ENCODE results near the gene FXYD6.
A peak's percentile ranks its signal among the peaks of the same experiment; 100 is the strongest.

The FXYD6 gene

DNA sequence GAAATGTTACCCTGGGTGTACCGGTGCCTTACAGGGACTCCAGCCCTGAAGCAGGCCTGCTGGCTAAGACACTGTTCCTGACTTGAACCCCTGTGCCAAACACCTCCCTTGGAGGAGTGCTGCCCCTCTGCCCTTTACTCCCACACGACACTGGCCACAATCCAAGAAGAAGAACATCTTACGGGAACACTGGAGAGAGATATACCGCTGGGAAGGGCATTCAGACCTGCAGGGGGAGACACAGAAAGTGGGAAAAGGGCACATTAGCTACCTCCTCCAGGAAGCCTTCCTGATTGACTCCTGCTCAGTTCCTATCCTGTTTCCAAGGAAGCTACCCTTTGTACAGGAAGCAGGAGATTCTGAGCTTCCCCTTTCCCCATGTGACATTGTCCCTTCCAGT is 34.1 kb upstream of the FXYD6 start:
- no peak overlapping the region for H3K27ac ChIP-seq
- H3K9ac ChIP-seq = no peak overlapping the region
- no peak overlapping the region for H3K4me3 ChIP-seq (IDR thresholded peaks at IDR 0.05; ENCODE audit: insufficient read depth, low read depth, low read length)
- no peaks in the 10 kb centered on the region for H3K79me2 ChIP-seq (ENCODE audit: insufficient read depth, low read depth)
- no peaks in the 10 kb centered on the region for H3K36me3 ChIP-seq (ENCODE audit: insufficient read depth)
- no peaks in the 10 kb centered on the region for H3K27me3 ChIP-seq (ENCODE audit: insufficient read depth, low read depth)
- no peak overlapping the region for H3K4me2 ChIP-seq
- peaks cover 8% of the 10 kb centered on the region for H3K4me1 ChIP-seq (ENCODE audit: low read depth, poor library complexity, severe bottlenecking)
- H2AFZ ChIP-seq (ENCODE audit: low read depth) = no peak overlapping the region
- H4K20me1 ChIP-seq (ENCODE audit: insufficient read depth) = no peaks in the 10 kb centered on the region
- TF ChIP-seq, protein P1, sequence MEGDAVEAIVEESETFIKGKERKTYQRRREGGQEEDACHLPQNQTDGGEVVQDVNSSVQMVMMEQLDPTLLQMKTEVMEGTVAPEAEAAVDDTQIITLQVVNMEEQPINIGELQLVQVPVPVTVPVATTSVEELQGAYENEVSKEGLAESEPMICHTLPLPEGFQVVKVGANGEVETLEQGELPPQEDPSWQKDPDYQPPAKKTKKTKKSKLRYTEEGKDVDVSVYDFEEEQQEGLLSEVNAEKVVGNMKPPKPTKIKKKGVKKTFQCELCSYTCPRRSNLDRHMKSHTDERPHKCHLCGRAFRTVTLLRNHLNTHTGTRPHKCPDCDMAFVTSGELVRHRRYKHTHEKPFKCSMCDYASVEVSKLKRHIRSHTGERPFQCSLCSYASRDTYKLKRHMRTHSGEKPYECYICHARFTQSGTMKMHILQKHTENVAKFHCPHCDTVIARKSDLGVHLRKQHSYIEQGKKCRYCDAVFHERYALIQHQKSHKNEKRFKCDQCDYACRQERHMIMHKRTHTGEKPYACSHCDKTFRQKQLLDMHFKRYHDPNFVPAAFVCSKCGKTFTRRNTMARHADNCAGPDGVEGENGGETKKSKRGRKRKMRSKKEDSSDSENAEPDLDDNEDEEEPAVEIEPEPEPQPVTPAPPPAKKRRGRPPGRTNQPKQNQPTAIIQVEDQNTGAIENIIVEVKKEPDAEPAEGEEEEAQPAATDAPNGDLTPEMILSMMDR (conservative IDR thresholded peaks at IDR 0.05; ENCODE audit: low read depth, low read length) = no peak

DNA sequence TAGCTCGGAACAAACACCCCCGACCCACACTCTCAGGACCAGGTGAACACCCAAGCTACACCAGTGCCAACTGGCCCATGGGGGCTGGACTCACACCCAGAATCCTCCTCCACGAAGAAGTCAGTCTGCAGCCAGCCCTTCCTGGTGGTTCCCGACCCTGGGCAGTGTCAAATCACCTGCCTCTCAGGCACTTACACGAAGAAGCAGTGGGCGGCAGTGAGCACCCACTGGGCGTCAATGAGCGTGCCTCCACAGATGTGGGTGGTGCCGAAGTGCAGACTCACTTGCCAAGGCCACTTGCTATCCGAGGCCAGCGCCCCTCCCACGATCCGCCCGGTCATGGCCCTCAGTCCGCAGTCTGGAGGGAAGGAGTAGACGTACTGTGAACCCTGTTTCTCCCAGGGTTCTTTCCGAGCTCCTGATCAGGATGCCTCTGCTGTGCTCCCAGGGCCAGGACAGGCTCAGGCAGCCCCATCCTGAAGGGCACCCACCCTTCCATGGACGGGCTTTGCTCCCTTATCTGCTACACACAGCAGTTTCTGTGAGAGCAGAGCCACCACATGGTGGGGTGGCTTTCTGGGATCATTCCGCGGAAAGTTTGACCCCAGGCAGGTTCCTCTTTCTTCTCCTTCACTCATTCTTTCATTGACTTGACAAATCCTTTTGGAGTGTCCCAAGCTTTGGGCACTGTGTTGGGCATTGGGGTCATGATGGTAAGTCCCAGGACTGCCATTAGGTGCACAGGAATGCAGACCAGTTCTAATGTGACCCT is 33.3 kb upstream of the FXYD6 start:
- Histone ChIP-seq H3K79me2 (ENCODE audit: insufficient read depth, low read depth) (no peaks in the 10 kb centered on the region), H3K4me1 (ENCODE audit: low read depth, poor library complexity, severe bottlenecking) (peaks cover 8% of the 10 kb centered on the region), H3K27me3 (ENCODE audit: insufficient read depth, low read depth) (no peaks in the 10 kb centered on the region), H3K27ac (no peak overlapping the region), H3K9ac (no peak overlapping the region), H3K4me3 (IDR thresholded peaks at IDR 0.05; ENCODE audit: insufficient read depth, low read depth, low read length) (no peak overlapping the region), H4K20me1 (ENCODE audit: insufficient read depth) (no peaks in the 10 kb centered on the region), H3K4me2 (no peak overlapping the region), H2AFZ (ENCODE audit: low read depth) (no peak overlapping the region), H3K36me3 (ENCODE audit: insufficient read depth) (no peaks in the 10 kb centered on the region)
- TF ChIP-seq, protein P1 (conservative IDR thresholded peaks at IDR 0.05; ENCODE audit: low read depth, low read length) = no peak

DNA sequence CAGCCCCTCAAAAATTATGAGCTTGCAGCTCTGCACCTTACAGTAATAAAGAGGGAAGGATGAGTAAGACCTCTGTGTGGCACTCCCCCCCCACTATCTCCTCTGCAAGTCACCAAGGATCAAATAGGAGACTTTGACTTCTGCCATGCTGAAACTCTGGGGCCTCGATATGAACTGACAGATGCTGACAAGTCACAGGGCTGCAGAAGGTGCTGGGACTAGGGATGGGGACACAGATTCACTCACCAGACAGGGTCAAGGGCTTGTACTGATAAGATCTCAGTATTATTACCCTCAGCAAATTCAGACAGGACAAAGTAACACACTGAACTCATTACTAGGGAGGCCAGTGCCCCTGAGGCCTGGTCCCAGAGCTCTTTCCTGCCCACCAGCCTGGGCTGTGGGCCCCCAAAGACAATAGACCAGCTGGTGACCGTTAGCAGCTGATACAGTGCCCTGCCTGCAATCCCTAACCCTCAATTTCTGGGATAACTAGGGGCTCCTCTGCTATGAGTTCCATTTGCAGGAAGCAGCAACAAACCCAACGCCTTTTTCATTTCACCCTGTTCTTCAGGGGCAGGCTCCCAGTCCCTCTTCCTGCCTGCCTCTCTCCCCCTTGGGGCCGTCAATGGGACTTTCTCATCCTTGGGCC is 32.6 kb upstream of the FXYD6 start:
- H4K20me1 ChIP-seq (ENCODE audit: insufficient read depth) = no peaks in the 10 kb centered on the region
- no peak overlapping the region for H3K4me3 ChIP-seq (IDR thresholded peaks at IDR 0.05; ENCODE audit: insufficient read depth, low read depth, low read length)
- H2AFZ ChIP-seq (ENCODE audit: low read depth) = no peak overlapping the region
- no peak overlapping the region for H3K27ac ChIP-seq
- H3K27me3 ChIP-seq (ENCODE audit: insufficient read depth, low read depth) = no peaks in the 10 kb centered on the region
- H3K9ac ChIP-seq = no peak overlapping the region
- H3K4me1 ChIP-seq (ENCODE audit: low read depth, poor library complexity, severe bottlenecking) = peaks cover 8% of the 10 kb centered on the region
- H3K79me2 ChIP-seq (ENCODE audit: insufficient read depth, low read depth) = no peaks in the 10 kb centered on the region
- TF ChIP-seq, protein P1 (conservative IDR thresholded peaks at IDR 0.05; ENCODE audit: low read depth, low read length) = no peak
- no peak overlapping the region for H3K4me2 ChIP-seq
- H3K36me3 ChIP-seq (ENCODE audit: insufficient read depth) = no peaks in the 10 kb centered on the region

DNA sequence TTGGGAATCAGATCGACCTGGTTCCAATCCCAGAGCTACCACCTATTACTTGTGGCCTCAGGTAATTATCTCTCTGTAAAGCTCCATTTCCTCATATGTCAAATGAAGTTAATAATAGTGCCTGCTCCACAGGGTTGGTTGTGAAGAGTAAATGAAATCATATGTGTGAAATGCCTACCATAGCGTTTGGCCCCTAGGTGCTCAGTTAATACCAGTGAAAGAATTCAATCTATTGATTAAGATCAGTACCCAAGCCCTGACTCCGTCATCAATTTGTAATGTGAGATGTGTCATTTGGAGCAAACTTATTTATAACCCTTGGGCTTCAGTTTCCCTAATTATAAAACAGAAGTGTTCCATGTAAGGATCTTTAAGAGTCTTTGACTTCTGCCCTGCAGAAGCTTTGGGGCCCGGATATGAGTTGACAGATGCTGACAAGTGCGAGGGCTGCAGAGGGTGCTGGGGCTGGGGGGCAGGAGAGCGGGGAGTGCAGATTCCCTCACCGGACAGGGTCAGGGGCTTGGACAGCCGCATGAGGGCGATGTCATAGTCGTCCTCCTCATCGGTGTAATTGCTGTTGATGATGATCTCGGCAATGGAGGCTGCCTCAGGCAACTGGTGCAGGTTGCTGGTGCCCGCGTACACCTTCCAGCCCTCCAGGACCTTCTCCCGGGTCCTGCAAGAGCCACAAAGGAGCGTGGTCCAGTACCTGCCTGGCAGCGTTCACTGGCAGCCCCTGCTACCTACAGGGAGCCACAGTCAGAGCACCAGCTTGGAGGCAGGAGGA is 31.8 kb upstream of the FXYD6 start:
- Histone ChIP-seq H3K4me1 (ENCODE audit: low read depth, poor library complexity, severe bottlenecking) (peaks cover 8% of the 10 kb centered on the region), H3K27ac (no peak overlapping the region), H3K79me2 (ENCODE audit: insufficient read depth, low read depth) (no peaks in the 10 kb centered on the region), H3K4me3 (IDR thresholded peaks at IDR 0.05; ENCODE audit: insufficient read depth, low read depth, low read length) (no peak overlapping the region), H3K4me2 (peak overlapping the region; percentile 71), H2AFZ (ENCODE audit: low read depth) (peak overlapping the region; percentile 69; the same call in 1 of the 2 replicates), H4K20me1 (ENCODE audit: insufficient read depth) (no peaks in the 10 kb centered on the region), H3K9ac (no peak overlapping the region), H3K36me3 (ENCODE audit: insufficient read depth) (no peaks in the 10 kb centered on the region), H3K27me3 (ENCODE audit: insufficient read depth, low read depth) (no peaks in the 10 kb centered on the region)
- TF ChIP-seq, protein P1 (conservative IDR thresholded peaks at IDR 0.05; ENCODE audit: low read depth, low read length) = no peak

Measured in KMS-11 (cell line).